ENCODE measurements around the gene RNU2-1.
"Not testable (repeated sequence)": the region's sequence is repeated elsewhere in the genome, so short reads cannot be mapped to it uniquely, and the experiment has no call there.

The RNU2-1 gene

DNA sequence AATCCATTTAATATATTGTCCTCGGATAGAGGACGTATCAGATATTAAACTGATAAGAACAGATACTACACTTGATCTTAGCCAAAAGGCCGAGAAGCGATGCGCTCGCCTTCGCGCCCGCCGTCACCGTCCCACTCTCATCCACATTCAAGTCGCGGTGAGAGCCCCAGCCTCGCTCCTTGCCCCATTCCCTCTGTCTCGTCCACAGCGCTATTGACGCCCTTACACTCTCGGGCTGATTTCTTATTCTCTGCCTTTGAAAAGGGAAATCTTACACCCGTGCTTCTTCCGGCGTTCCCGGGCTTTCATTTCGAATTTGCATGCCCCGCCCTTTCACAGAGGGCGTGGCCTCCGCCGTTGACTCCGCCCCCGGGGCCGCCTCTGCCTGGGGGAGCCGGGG is at the start of gene RNU2-1:
TSS of gene RNU2-1 (minus strand) at position 101 of the 400 bp plus-strand sequence.
- CTCF ChIA-PET, H3K4me3 Mint-ChIP-seq, DNase-seq, H3K9me3 Mint-ChIP-seq, H3K36me3 Mint-ChIP-seq, H3K27me3 Mint-ChIP-seq, H3K4me1 Mint-ChIP-seq, H3K27ac Mint-ChIP-seq: not testable (repeated sequence)

GRCh38 chr17:43272914-43273313 is 39.1 kb upstream of the RNU2-1 start:
- H3K4me3 Mint-ChIP-seq, H3K36me3 Mint-ChIP-seq, H3K27me3 Mint-ChIP-seq, DNase-seq, H3K4me1 Mint-ChIP-seq, H3K27ac Mint-ChIP-seq, H3K9me3 Mint-ChIP-seq, CTCF ChIA-PET: not testable (repeated sequence)

DNA sequence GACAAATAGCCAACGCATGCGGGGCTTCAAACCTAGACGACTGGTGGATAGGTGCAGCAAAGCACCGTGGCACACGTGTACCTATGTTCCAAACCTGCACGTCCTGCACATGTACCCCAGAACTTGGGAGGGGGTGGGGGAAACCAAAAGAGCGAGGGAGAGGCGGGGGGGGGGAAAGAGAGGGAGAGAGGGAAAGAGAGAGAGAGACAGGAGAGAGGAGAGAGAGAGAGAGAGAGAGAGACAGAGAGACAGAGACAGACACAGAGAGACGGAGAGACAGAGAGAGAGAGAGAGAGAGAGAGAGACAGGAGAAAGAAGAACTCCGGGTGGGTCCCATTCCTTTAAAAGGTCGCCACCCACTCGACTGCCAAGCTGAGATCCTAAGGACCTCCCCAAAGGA is 38.7 kb upstream of the RNU2-1 start:
- H3K27me3 Mint-ChIP-seq, DNase-seq, CTCF ChIA-PET, H3K9me3 Mint-ChIP-seq, H3K4me1 Mint-ChIP-seq, H3K36me3 Mint-ChIP-seq: not testable (repeated sequence)
- peak overlapping the region; percentile 44 for H3K27ac Mint-ChIP-seq
- peak overlapping the region; percentile 5 for H3K4me3 Mint-ChIP-seq

- H3K4me3 Mint-ChIP-seq, CTCF ChIA-PET, H3K4me1 Mint-ChIP-seq, H3K9me3 Mint-ChIP-seq, DNase-seq, H3K36me3 Mint-ChIP-seq, H3K27ac Mint-ChIP-seq, H3K27me3 Mint-ChIP-seq: not testable (repeated sequence)
Observed at GRCh38 chr17:43270552-43271504, 37.1 kb upstream of the RNU2-1 start.

- H3K36me3 Mint-ChIP-seq, H3K27ac Mint-ChIP-seq, DNase-seq, H3K4me1 Mint-ChIP-seq, H3K9me3 Mint-ChIP-seq, H3K4me3 Mint-ChIP-seq, CTCF ChIA-PET, H3K27me3 Mint-ChIP-seq: not testable (repeated sequence)
Observed at GRCh38 chr17:43246456-43246855, 12.7 kb upstream of the RNU2-1 start.

GRCh38 chr17:43240596-43241352 is 7.0 kb upstream of the RNU2-1 start:
- DNase-seq, CTCF ChIA-PET, H3K4me3 Mint-ChIP-seq, H3K27me3 Mint-ChIP-seq, H3K36me3 Mint-ChIP-seq, H3K9me3 Mint-ChIP-seq, H3K27ac Mint-ChIP-seq, H3K4me1 Mint-ChIP-seq: not testable (repeated sequence)

GRCh38 chr17:43239597-43239996 is 5.8 kb upstream of the RNU2-1 start:
- H3K27ac Mint-ChIP-seq, H3K36me3 Mint-ChIP-seq, DNase-seq, H3K27me3 Mint-ChIP-seq, CTCF ChIA-PET, H3K4me1 Mint-ChIP-seq, H3K9me3 Mint-ChIP-seq, H3K4me3 Mint-ChIP-seq: not testable (repeated sequence)

DNA sequence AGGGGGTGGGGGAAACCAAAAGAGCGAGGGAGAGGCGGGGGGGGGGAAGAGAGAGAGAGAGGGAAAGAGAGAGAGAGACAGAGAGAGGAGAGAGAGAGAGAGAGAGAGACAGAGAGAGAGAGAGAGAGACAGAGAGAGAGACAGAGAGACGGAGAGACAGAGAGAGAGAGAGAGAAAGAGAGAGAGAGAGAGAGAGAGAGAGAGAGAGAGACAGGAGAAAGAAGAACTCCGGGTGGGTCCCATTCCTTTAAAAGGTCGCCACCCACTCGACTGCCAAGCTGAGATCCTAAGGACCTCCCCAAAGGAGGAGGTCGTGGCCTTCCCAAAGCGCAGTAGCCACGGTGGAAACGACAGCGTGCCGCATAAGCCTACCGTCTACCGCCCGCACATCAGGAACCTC is 514 bp downstream of the RNU2-1 start:
- CTCF ChIA-PET, DNase-seq, H3K4me3 Mint-ChIP-seq, H3K27me3 Mint-ChIP-seq, H3K36me3 Mint-ChIP-seq, H3K4me1 Mint-ChIP-seq, H3K27ac Mint-ChIP-seq, H3K9me3 Mint-ChIP-seq: not testable (repeated sequence)

GRCh38 chr17:43232021-43232699 is 1.6 kb downstream of the RNU2-1 start:
- CTCF ChIA-PET, H3K36me3 Mint-ChIP-seq, H3K4me1 Mint-ChIP-seq, H3K9me3 Mint-ChIP-seq, H3K27me3 Mint-ChIP-seq: not testable (repeated sequence)
- peak; percentile 50 for DNase-seq
- Mint-ChIP-seq H3K27ac (peak overlapping the region; percentile 43), H3K4me3 (peak overlapping the region; percentile 50)

- peak overlapping the region; percentile 50 for H3K4me3 Mint-ChIP-seq
- CTCF ChIA-PET, H3K4me1 Mint-ChIP-seq, H3K9me3 Mint-ChIP-seq, H3K36me3 Mint-ChIP-seq, DNase-seq, H3K27ac Mint-ChIP-seq, H3K27me3 Mint-ChIP-seq: not testable (repeated sequence)
Observed at GRCh38 chr17:43231205-43232020, 2.4 kb downstream of the RNU2-1 start.

- H3K4me3 Mint-ChIP-seq, H3K36me3 Mint-ChIP-seq, CTCF ChIA-PET, H3K9me3 Mint-ChIP-seq, DNase-seq, H3K27ac Mint-ChIP-seq, H3K4me1 Mint-ChIP-seq, H3K27me3 Mint-ChIP-seq: not testable (repeated sequence)
Observed at GRCh38 chr17:43228020-43228782, 5.6 kb downstream of the RNU2-1 start, which contains the start of gene CCDC200. TSS of gene CCDC200 (minus strand) at chr17:43228623. CDS start at chr17:43228554, 69 bp downstream.

DNA sequence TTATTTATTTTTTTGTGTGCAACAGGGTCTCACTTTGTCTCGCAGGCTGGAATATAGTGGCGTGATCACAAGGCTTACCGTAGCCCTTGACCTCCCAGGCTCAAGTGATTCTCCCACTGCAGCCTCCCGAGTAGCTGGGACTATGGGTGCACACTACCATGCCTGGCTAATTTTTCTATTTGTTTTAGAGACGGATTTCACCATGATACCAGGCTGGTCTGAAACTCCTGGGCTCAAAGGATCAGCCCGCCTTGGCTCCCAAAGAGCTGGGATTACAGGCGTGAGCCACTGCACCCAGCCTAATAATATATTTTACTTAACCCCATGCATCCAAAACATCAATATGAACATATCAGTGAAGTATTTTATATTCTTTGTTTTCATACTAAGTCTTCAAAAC is 7.4 kb downstream of the RNU2-1 start:
- Mint-ChIP-seq H3K9me3 (no peaks in the 10 kb centered on the region), H3K4me1 (peaks cover 8% of the 10 kb centered on the region), H3K36me3 (peaks cover 3% of the 10 kb centered on the region), H3K27ac (no peak overlapping the region), H3K4me3 (no peak overlapping the region), H3K27me3 (no peaks in the 10 kb centered on the region)
- DNase-seq: no peak
- CTCF ChIA-PET: no interaction called here

- H3K36me3 Mint-ChIP-seq: peaks cover 3% of the 10 kb centered on the region
- peaks cover 9% of the 10 kb centered on the region for H3K4me1 Mint-ChIP-seq
- DNase-seq: no peak
- H3K27me3 Mint-ChIP-seq: no peaks in the 10 kb centered on the region
- CTCF ChIA-PET: no interaction called here
- H3K9me3 Mint-ChIP-seq: no peaks in the 10 kb centered on the region
- peak overlapping the region; percentile 34 for H3K27ac Mint-ChIP-seq
- no peak overlapping the region for H3K4me3 Mint-ChIP-seq
Observed at GRCh38 chr17:43224146-43224705, 9.6 kb downstream of the RNU2-1 start.
